GM23338 (cell line): ENCODE measurements around the gene LSM11.

Experiments
- CREB1 ChIP-seq: fragments of 250-450 bp; sonication (Bioruptor Pico); IDR thresholded peaks from 2 replicates; pipeline ENCODE4 v1.5.0; 2020; ENCODE audit warnings: low read depth, mild to moderate bottlenecking, moderate library complexity
- EZH2 ChIP-seq: fragments of 200-600 bp; sonication (generic); IDR thresholded peaks from one replicate; pipeline ENCODE4 v1.8.0; 2017; ENCODE audit warnings: antibody characterized with exemption, mild to moderate bottlenecking, low read depth; ENCODE audit not compliant: unreplicated experiment
- EZH2phosphoT487 ChIP-seq: fragments of 200-600 bp; sonication (generic); IDR thresholded peaks from one replicate; pipeline ENCODE4 v1.8.1; 2018; ENCODE audit warnings: antibody characterized with exemption; ENCODE audit not compliant: unreplicated experiment
- POLR2AphosphoS5 ChIP-seq: IDR thresholded peaks from 2 replicates; pipeline ENCODE4 v1.6.1; 2016; ENCODE audit warnings: antibody characterized with exemption, low read depth
- TF ChIP-seq, protein P1 (sequence below), 2 experiments: fragments of 200-600 bp in 1 of 2; sonication (generic) in 1 of 2; conservative IDR thresholded peaks; 2 replicates each; pipeline versions ENCODE4 v1.5.1 to v1.6.1; 2016 to 2017; ENCODE audit warnings: antibody characterized with exemption in 2 of 2, low read depth in 2 of 2, mild to moderate bottlenecking in 2 of 2, moderate library complexity in 1 of 2
- TF ChIP-seq, protein P2 (sequence below): IDR thresholded peaks from one replicate; pipeline ENCODE4 v1.6.1; 2018; ENCODE audit warnings: antibody characterized with exemption; ENCODE audit not compliant: unreplicated experiment

- TF ChIP-seq, protein P1, sequence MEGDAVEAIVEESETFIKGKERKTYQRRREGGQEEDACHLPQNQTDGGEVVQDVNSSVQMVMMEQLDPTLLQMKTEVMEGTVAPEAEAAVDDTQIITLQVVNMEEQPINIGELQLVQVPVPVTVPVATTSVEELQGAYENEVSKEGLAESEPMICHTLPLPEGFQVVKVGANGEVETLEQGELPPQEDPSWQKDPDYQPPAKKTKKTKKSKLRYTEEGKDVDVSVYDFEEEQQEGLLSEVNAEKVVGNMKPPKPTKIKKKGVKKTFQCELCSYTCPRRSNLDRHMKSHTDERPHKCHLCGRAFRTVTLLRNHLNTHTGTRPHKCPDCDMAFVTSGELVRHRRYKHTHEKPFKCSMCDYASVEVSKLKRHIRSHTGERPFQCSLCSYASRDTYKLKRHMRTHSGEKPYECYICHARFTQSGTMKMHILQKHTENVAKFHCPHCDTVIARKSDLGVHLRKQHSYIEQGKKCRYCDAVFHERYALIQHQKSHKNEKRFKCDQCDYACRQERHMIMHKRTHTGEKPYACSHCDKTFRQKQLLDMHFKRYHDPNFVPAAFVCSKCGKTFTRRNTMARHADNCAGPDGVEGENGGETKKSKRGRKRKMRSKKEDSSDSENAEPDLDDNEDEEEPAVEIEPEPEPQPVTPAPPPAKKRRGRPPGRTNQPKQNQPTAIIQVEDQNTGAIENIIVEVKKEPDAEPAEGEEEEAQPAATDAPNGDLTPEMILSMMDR (conservative IDR thresholded peaks at IDR 0.05; ENCODE audit: low read depth in 2 of 2): no peak
- TF ChIP-seq EZH2phosphoT487 (no peak), POLR2AphosphoS5 (no peak), EZH2 (no peak), CREB1 (CRISPR knock-in tag) (no peak)
- TF ChIP-seq, protein P2, sequence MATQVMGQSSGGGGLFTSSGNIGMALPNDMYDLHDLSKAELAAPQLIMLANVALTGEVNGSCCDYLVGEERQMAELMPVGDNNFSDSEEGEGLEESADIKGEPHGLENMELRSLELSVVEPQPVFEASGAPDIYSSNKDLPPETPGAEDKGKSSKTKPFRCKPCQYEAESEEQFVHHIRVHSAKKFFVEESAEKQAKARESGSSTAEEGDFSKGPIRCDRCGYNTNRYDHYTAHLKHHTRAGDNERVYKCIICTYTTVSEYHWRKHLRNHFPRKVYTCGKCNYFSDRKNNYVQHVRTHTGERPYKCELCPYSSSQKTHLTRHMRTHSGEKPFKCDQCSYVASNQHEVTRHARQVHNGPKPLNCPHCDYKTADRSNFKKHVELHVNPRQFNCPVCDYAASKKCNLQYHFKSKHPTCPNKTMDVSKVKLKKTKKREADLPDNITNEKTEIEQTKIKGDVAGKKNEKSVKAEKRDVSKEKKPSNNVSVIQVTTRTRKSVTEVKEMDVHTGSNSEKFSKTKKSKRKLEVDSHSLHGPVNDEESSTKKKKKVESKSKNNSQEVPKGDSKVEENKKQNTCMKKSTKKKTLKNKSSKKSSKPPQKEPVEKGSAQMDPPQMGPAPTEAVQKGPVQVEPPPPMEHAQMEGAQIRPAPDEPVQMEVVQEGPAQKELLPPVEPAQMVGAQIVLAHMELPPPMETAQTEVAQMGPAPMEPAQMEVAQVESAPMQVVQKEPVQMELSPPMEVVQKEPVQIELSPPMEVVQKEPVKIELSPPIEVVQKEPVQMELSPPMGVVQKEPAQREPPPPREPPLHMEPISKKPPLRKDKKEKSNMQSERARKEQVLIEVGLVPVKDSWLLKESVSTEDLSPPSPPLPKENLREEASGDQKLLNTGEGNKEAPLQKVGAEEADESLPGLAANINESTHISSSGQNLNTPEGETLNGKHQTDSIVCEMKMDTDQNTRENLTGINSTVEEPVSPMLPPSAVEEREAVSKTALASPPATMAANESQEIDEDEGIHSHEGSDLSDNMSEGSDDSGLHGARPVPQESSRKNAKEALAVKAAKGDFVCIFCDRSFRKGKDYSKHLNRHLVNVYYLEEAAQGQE: no peak
Measured at GRCh38 chr5:157799578-157799977, 56.1 kb downstream of the LSM11 start.
